ENCODE data around the gene MROH9.

Gene MROH9

GRCh38 chr1:170967042-170967910 lies 31.9 kb downstream of the MROH9 start:
- DNase-seq, result no peak

GRCh38 chr1:170970256-170970655 lies 34.9 kb downstream of the MROH9 start:
- no peak for DNase-seq

GRCh38 chr1:170978371-170978910 lies 43.1 kb downstream of the MROH9 start:
- DNase-seq, result no peak

GRCh38 chr1:170985406-170985805 lies 50.1 kb downstream of the MROH9 start:
- DNase-seq, result no peak

- no peak for DNase-seq
Observed at GRCh38 chr1:170986901-170987300, 51.6 kb downstream of the MROH9 start.

GRCh38 chr1:170987424-170987823 lies 52.1 kb downstream of the MROH9 start:
- DNase-seq, result no peak

GRCh38 chr1:170993151-170993550 lies 57.8 kb downstream of the MROH9 start:
- DNase-seq, result no peak

- DNase-seq, result no peak
Observed at GRCh38 chr1:170993717-170994116, 58.4 kb downstream of the MROH9 start.

GRCh38 chr1:171014880-171015279 lies 79.5 kb downstream of the MROH9 start:
- no peak for DNase-seq

- no peak for DNase-seq
Observed at GRCh38 chr1:171017426-171017825, 82.1 kb downstream of the MROH9 start.

GRCh38 chr1:171019971-171020370 lies 84.6 kb downstream of the MROH9 start:
- DNase-seq, result no peak

GRCh38 chr1:171032822-171033702 lies 97.7 kb downstream of the MROH9 start:
- DNase-seq, result no peak

- DNase-seq, result no peak
Observed at GRCh38 chr1:171037626-171038025, 102.3 kb downstream of the MROH9 start.

GRCh38 chr1:171038284-171038683 lies 103.0 kb downstream of the MROH9 start:
- no peak for DNase-seq

- no peak for DNase-seq
Observed at GRCh38 chr1:171048014-171048413, 112.7 kb downstream of the MROH9 start.

GRCh38 chr1:171052977-171053376 lies 117.6 kb downstream of the MROH9 start:
- no peak for DNase-seq

- DNase-seq, result no peak
Observed at GRCh38 chr1:171055966-171056643, 120.8 kb downstream of the MROH9 start.

- no peak for DNase-seq
Observed at GRCh38 chr1:171061425-171062143, 126.2 kb downstream of the MROH9 start.

GRCh38 chr1:171062902-171063301 lies 127.6 kb downstream of the MROH9 start:
- no peak for DNase-seq

- no peak for DNase-seq
Observed at GRCh38 chr1:171075041-171075440, 139.7 kb downstream of the MROH9 start.

- no peak for DNase-seq
Observed at GRCh38 chr1:171081314-171081753, 146.0 kb downstream of the MROH9 start.

GRCh38 chr1:171081763-171082201 lies 146.4 kb downstream of the MROH9 start:
- DNase-seq, result no peak
